Lung (tissue), 12 donors: ENCODE measurements around the gene NXN. TPM values are rescaled to one million over a fixed set of nuclear protein-coding genes. Genes with fewer than 3 reads are reported as not detected.
A peak's percentile ranks its signal among the peaks of the same experiment; 100 is the strongest.

Source experiments
- ATAC-seq: fragments of 200-7000 bp; cut with Tn5 transposase; one replicate; pipeline ENCODE4 v1.9.1; 2020; ENCODE audit warnings: moderate number of reproducible peaks; ENCODE audit not compliant: insufficient read depth, low FRiP score
- DNase-seq, 3 donors: peaks; one replicate each; pipeline ENCODE4 v3.0.0-alpha.2; 2013 to 2017
- H3K27ac ChIP-seq, 2 donors: one replicate each; pipeline ENCODE4 v1.5.1; 2013; ENCODE audit warnings: mild to moderate bottlenecking in 2 of 2, moderate library complexity in 2 of 2, control low read depth in 1 of 2, inconsistent platforms in 1 of 2, low read depth in 1 of 2, low read length in 1 of 2
- H3K27me3 ChIP-seq, 3 donors: one replicate each; pipeline ENCODE4 v1.5.1; 2013; ENCODE audit warnings: low read length in 2 of 3; ENCODE audit not compliant: control insufficient read depth in 3 of 3, insufficient read depth in 3 of 3
- H3K36me3 ChIP-seq, 4 donors: one replicate each; pipeline ENCODE4 v1.5.1; 2013; ENCODE audit warnings: low read length in 4 of 4, mild to moderate bottlenecking in 1 of 4, moderate library complexity in 1 of 4; ENCODE audit not compliant: control insufficient read depth in 4 of 4, insufficient read depth in 4 of 4
- H3K4me1 ChIP-seq, 5 donors: one replicate each; pipeline ENCODE4 v1.5.1; 2013; ENCODE audit warnings: low read length in 5 of 5, mild to moderate bottlenecking in 2 of 5, moderate library complexity in 1 of 5; ENCODE audit not compliant: control insufficient read depth in 5 of 5, insufficient read depth in 5 of 5
- H3K4me3 ChIP-seq: one replicate; pipeline ENCODE4 v1.5.1; 2013; ENCODE audit warnings: mild to moderate bottlenecking, control low read depth, moderate library complexity
- H3K9ac ChIP-seq, 2 donors: one replicate each; pipeline ENCODE4 v1.5.1; 2013; ENCODE audit warnings: low read length in 2 of 2, control low read depth in 1 of 2; ENCODE audit not compliant: insufficient read depth in 1 of 2
- H3K9me3 ChIP-seq, 4 donors: one replicate each; pipeline ENCODE4 v1.5.1; 2013; ENCODE audit warnings: low read length in 3 of 4, mild to moderate bottlenecking in 1 of 4, moderate library complexity in 1 of 4; ENCODE audit not compliant: control insufficient read depth in 4 of 4, insufficient read depth in 3 of 4
- WGBS, 2 donors: extraction: QIAGEN DNeasy Blood & Tissue Kit; methylation state at CpG; one replicate each; pipeline ENCODE4 v1.1.7; 2013; 5-methylcytosine and 5-hydroxymethylcytosine counted together
- polyA plus RNA-seq, 2 donors: library from polyadenylated mRNA; stranded (reverse); fragments of 200-250 nt; gene quantifications; one replicate each; pipeline ENCODE4 v1.2.1, GENCODE V29; 2013
- total RNA-seq, 2 donors: library from RNA; depleted of rRNA in 1 of 2; stranded (reverse); fragments of >200 nt in 1 of 2; gene quantifications; one replicate each; pipeline ENCODE4 v1.2.1, GENCODE V29; 2014 to 2021
- TF ChIP-seq, protein P1 (sequence below): IDR thresholded peaks from 2 replicates; pipeline ENCODE4 v1.5.1; 2012; ENCODE audit warnings: mild to moderate bottlenecking; ENCODE audit errors: control extremely low read depth, extremely low read depth
- donor health status: control.
- donor health status: control.
- donor health status: Bipolar disorder and iron deficiency.
- donor health status: healthy.
- donor health status: DM: yes; HTN: yes; CAD: no.

NXN gene
- total and polyA plus RNA-seq, 4 donors: 17.6 to 57.7 (median 39.9) TPM

DNA sequence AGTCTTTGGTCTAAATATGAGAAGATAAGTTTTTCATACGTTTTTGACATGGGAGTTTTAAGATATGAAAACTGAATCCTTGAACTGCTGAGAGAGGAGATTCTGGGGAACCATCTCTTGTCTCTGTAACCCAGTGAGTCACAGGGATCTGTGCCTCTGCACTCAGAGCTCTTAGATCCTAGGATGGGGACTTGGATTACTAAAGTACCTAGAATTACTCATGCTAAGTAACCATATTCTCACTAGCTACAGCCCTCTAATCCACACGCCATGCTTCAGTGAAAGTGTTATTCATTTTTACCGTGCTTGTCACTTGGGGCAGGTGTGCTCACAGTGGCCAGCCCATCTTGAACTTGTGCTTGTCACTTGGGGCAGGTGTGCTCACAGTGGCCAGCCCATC lies 195.4 kb downstream of the NXN start:
- DNase-seq (no peak), ATAC-seq (no peak)
- Histone ChIP-seq H3K27ac (no peak overlapping the region), H3K4me3 (no peak overlapping the region), H3K27me3 (no peaks in the 10 kb centered on the region), H3K9ac (no peak overlapping the region), H3K4me1 (peaks cover 0 to 16% (median 12%) of the 10 kb centered on the region in 5 donors), H3K36me3 (peaks cover 6 to 26% (median 13%) of the 10 kb centered on the region in 4 donors), H3K9me3 (no peaks in the 10 kb centered on the region)
- TF ChIP-seq, protein P1, sequence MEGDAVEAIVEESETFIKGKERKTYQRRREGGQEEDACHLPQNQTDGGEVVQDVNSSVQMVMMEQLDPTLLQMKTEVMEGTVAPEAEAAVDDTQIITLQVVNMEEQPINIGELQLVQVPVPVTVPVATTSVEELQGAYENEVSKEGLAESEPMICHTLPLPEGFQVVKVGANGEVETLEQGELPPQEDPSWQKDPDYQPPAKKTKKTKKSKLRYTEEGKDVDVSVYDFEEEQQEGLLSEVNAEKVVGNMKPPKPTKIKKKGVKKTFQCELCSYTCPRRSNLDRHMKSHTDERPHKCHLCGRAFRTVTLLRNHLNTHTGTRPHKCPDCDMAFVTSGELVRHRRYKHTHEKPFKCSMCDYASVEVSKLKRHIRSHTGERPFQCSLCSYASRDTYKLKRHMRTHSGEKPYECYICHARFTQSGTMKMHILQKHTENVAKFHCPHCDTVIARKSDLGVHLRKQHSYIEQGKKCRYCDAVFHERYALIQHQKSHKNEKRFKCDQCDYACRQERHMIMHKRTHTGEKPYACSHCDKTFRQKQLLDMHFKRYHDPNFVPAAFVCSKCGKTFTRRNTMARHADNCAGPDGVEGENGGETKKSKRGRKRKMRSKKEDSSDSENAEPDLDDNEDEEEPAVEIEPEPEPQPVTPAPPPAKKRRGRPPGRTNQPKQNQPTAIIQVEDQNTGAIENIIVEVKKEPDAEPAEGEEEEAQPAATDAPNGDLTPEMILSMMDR: no peak
- WGBS, 2 donors: 80 to 85% methylated on average over 3 of the region's 3 CpGs

DNA sequence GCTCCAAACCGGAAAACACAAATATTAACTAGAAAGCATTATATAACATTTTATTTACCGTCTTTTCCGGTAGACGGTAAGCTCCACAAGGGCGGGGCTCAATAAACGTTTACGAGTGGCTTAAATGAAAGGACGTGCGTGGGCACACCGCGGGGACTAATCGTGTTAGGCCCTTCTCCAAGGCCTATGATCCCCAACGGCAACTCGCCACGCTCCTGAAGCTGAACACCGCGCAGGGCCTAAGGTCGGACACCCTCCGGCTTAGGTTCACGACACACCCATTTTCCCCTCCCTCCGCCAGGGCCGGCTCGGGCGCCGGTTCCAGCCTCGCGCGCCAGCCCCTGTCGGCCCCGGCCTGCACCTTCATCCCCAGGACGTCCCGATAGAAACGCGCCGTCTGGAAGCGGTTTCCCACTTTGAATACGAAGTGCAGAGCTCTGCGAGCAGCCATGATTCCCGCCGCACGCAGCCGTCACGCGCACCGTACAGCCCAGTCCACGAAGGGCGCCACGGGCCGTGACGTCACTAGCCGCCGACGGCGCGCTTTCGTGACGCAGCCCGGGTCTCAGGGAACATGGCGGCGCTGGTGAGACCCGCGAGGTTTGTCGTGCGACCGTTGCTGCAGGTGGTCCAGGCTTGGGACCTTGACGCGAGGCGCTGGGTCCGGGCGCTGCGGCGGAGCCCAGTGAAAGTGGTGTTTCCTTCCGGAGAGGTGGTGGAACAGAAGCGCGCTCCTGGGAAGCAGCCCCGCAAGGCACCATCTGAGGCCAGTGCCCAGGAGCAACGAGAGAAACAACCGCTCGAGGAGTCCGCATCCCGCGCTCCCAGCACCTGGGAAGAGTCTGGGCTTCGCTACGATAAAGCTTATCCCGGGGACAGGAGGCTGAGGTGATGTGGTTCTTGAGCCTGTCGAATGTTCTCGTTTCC lies 197.5 kb downstream of the NXN start, which contains the start of the genes GLOD4 and MRM3:
GLOD4 (minus strand) TSS at position 476 of the 927 bp plus-strand sequence; CDS start at position 451, 25 bp downstream.
MRM3 (plus strand) TSS at position 549 of the 927 bp plus-strand sequence; CDS start at position 575, 26 bp downstream.
- 0% methylated on average over 86 to 87 of the region's 87 CpGs for WGBS, 2 donors
- peak; percentile 95 for ATAC-seq
- peak within 1 kb of the TSS; percentile 69 to 93 for H3K27ac ChIP-seq

DNA sequence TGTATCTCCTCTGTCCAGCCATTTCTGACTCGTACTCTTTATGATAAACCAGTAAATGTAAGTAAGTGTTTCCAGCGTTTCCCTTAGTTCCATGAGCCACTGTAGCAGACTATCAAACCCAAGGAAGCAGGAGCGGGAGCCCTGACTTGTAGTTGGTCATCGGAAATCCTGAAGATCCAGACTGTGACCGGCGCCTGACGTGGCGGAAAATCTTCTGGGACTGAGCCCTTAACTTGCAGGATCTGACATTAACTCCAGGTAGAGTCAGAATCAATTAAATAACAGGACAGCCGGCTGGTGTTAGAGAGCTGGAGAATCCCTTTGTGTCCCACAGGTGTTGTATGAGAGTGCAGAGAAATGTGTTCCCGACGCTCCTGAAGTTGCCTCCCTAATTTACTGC lies 201.5 kb downstream of the NXN start:
- H3K27ac ChIP-seq: no peak overlapping the region
- no peaks in the 10 kb centered on the region for H3K27me3 ChIP-seq
- H3K36me3 ChIP-seq: peaks cover 13 to 41% (median 27%) of the 10 kb centered on the region in 4 donors
- peaks cover 0 to 10% (median 8%) of the 10 kb centered on the region in 5 donors for H3K4me1 ChIP-seq
- ATAC-seq (no peak), DNase-seq (no peak)
- WGBS, 2 donors: 95 to 98% methylated on average over 11 of the region's 11 CpGs
- TF ChIP-seq, protein P1: no peak
- no peaks in the 10 kb centered on the region for H3K9me3 ChIP-seq
- H3K4me3 ChIP-seq: no peak overlapping the region
- H3K9ac ChIP-seq: no peak overlapping the region

More for the DNA sequence above, 197.5 kb downstream of the NXN start, which contains the start of the genes GLOD4 and MRM3:
- peak; percentile 92 to 95 (median 94) for DNase-seq
- Histone ChIP-seq H3K36me3 (peaks cover 7 to 26% (median 13%) of the 10 kb centered on the region in 4 donors), H3K9me3 (no peaks in the 10 kb centered on the region), H3K4me1 (peaks cover 0 to 16% (median 12%) of the 10 kb centered on the region in 5 donors), H3K4me3 (peak within 1 kb of the TSS; percentile 95), H3K9ac (peak within 1 kb of the TSS; percentile 85 to 93), H3K27me3 (no peaks in the 10 kb centered on the region)
- TF ChIP-seq, protein P1: no peak
